PC-3 (cell line): ENCODE results near the gene ABLIM1.

Experiments used
- EZH2 ChIP-seq: fragments of 300-600 bp; sonication (generic); IDR thresholded peaks from one replicate; pipeline ENCODE4 v1.6.1; 2017; ENCODE audit warnings: antibody characterized with exemption, mild to moderate bottlenecking, low read length; ENCODE audit not compliant: unreplicated experiment
- EZH2phosphoT487 ChIP-seq: fragments of 300-600 bp; sonication (generic); IDR thresholded peaks from 2 replicates; pipeline ENCODE4 v1.6.1; 2018; ENCODE audit warnings: mild to moderate bottlenecking, antibody characterized with exemption, low read length, borderline replicate concordance
- TF ChIP-seq, protein P1 (sequence below): fragments of 300-600 bp; sonication (generic); conservative IDR thresholded peaks from 2 replicates; pipeline ENCODE4 v1.5.1; 2017; ENCODE audit warnings: antibody characterized with exemption, low read depth, mild to moderate bottlenecking, low read length

DNA sequence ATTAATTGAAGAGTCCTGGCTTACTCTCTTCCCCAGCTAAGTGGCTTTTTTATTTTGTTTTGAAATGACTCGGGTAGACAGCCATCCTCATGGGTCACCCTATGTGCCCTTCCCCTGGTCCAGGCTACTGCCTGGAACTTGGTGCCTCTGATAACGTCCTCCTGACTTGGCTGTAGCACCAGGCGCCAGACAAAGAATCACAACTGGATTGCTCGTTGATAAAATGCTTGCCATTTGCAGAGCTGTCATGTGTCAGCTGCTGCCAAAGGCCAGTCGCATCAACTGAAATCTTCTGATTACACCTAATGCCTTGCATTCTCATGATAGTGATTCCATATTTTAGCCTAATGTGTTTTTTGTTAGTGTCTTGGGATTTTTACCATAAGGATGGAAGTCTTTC, 27.4 kb upstream of the ABLIM1 start:
- TF ChIP-seq, protein P1, sequence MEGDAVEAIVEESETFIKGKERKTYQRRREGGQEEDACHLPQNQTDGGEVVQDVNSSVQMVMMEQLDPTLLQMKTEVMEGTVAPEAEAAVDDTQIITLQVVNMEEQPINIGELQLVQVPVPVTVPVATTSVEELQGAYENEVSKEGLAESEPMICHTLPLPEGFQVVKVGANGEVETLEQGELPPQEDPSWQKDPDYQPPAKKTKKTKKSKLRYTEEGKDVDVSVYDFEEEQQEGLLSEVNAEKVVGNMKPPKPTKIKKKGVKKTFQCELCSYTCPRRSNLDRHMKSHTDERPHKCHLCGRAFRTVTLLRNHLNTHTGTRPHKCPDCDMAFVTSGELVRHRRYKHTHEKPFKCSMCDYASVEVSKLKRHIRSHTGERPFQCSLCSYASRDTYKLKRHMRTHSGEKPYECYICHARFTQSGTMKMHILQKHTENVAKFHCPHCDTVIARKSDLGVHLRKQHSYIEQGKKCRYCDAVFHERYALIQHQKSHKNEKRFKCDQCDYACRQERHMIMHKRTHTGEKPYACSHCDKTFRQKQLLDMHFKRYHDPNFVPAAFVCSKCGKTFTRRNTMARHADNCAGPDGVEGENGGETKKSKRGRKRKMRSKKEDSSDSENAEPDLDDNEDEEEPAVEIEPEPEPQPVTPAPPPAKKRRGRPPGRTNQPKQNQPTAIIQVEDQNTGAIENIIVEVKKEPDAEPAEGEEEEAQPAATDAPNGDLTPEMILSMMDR: no peak
- TF ChIP-seq EZH2: no peak
- no peak for TF ChIP-seq EZH2phosphoT487
